HepG2 (cell line): ENCODE measurements around the gene UBE4A. TPM values are rescaled to one million over a fixed set of nuclear protein-coding genes. Genes with fewer than 3 reads are reported as not detected.

Source experiments
- ARHGAP35 ChIP-seq: sonication (generic); formaldehyde crosslinking; IDR thresholded peaks from 2 replicates; pipeline ENCODE4 v1.9.0; 2022; ENCODE audit warnings: mild to moderate bottlenecking, inconsistent platforms, moderate library complexity, missing genetic modification reagents, borderline replicate concordance
- ATF7-NPFF ChIP-seq: sonication (generic); formaldehyde crosslinking; IDR thresholded peaks from 2 replicates; pipeline ENCODE4 v1.8.1; 2023; ENCODE audit warnings: mild to moderate bottlenecking, low read depth, missing genetic modification reagents, moderate library complexity
- ATRX ChIP-seq: sonication (generic); formaldehyde crosslinking; IDR thresholded peaks from 2 replicates; pipeline ENCODE4 v1.4.0; 2020; ENCODE audit warnings: missing genetic modification reagents, borderline replicate concordance
- CEBPG ChIP-seq: IDR thresholded peaks from 2 replicates; pipeline ENCODE4 v1.6.1; 2016
- DZIP1 ChIP-seq: sonication (generic); formaldehyde crosslinking; IDR thresholded peaks from 2 replicates; pipeline ENCODE4 v1.5.0; 2020; ENCODE audit warnings: mild to moderate bottlenecking, missing genetic modification reagents
- ERF ChIP-seq: IDR thresholded peaks from 2 replicates; pipeline ENCODE4 v1.6.1; 2018; ENCODE audit warnings: missing biosample characterization, missing genetic modification reagents
- HIVEP1 ChIP-seq: sonication (generic); formaldehyde crosslinking; IDR thresholded peaks from 2 replicates; pipeline ENCODE4 v1.4.0; 2020; ENCODE audit warnings: mild to moderate bottlenecking, missing genetic modification reagents
- HNF1B ChIP-seq: sonication (generic); formaldehyde crosslinking; IDR thresholded peaks from 2 replicates; pipeline ENCODE4 v1.5.1; 2020; ENCODE audit warnings: mild to moderate bottlenecking, moderate library complexity, missing genetic modification reagents
- IRF1 ChIP-seq: sonication (generic); formaldehyde crosslinking; IDR thresholded peaks from 2 replicates; pipeline ENCODE4 v1.4.0; 2020; ENCODE audit warnings: low read depth, mild to moderate bottlenecking, missing genetic modification reagents
- RELA ChIP-seq: sonication (generic); formaldehyde crosslinking; IDR thresholded peaks from 2 replicates; pipeline ENCODE4 v1.4.0; 2020; ENCODE audit warnings: missing genetic modification reagents
- REST ChIP-seq, 2 experiments: IDR thresholded peaks; 2 replicates each; pipeline ENCODE4 v1.6.1; 2011 to 2012; ENCODE audit warnings: low read length in 2 of 2, borderline replicate concordance in 1 of 2, low read depth in 1 of 2, mild to moderate bottlenecking in 1 of 2, moderate library complexity in 1 of 2
- ZNF431 ChIP-seq: sonication (generic); formaldehyde crosslinking; IDR thresholded peaks from 2 replicates; pipeline ENCODE4 v1.9.0; 2022; ENCODE audit warnings: missing genetic modification reagents, low read depth, mild to moderate bottlenecking, borderline replicate concordance
- ZNF446 ChIP-seq: sonication (generic); formaldehyde crosslinking; IDR thresholded peaks from 2 replicates; pipeline ENCODE4 v1.5.0; 2020; ENCODE audit warnings: mild to moderate bottlenecking, missing genetic modification reagents
- ZNF451 ChIP-seq: sonication (generic); formaldehyde crosslinking; IDR thresholded peaks from 2 replicates; pipeline ENCODE4 v1.5.0; 2020; ENCODE audit warnings: mild to moderate bottlenecking, missing genetic modification reagents
- ZNF639 ChIP-seq: conservative IDR thresholded peaks from 2 replicates; pipeline ENCODE4 v1.6.1; 2018; ENCODE audit warnings: missing genetic modification reagents
- ZNF691 ChIP-seq: sonication (generic); formaldehyde crosslinking; IDR thresholded peaks from 2 replicates; pipeline ENCODE4 v1.4.0; 2020; ENCODE audit warnings: missing genetic modification reagents, low read depth, mild to moderate bottlenecking, borderline replicate concordance
- ZNF878 ChIP-seq: sonication (generic); formaldehyde crosslinking; IDR thresholded peaks from 2 replicates; pipeline ENCODE4 v1.8.1; 2023; ENCODE audit warnings: mild to moderate bottlenecking, missing genetic modification reagents, moderate library complexity
- polyA plus RNA-seq, 8 experiments: library from polyadenylated mRNA; depleted of rRNA in 3 of 8; stranded (reverse) in 7 of 8; unstranded in 1 of 8; fragments of >200 nt; fragmentation: Illumina TruSeq in 4 of 8; extraction: Trizol in 4 of 8; gene quantifications; 2 replicates each; pipeline versions ENCODE4 v1.2.1 to v1.2.3, GENCODE V29; 2011 to 2016; ENCODE audit warnings: low read depth in 4 of 8, missing spikeins in 1 of 8, mixed read lengths in 1 of 8; ENCODE audit not compliant: insufficient read depth in 1 of 8
- total RNA-seq, 5 experiments: library from RNA; depleted of rRNA; stranded (reverse); fragments of >200 nt; fragmentation: Illumina TruSeq; extraction: Trizol; gene quantifications; 2 replicates each; pipeline ENCODE4 v1.2.3, GENCODE V29; 2016; ENCODE audit warnings: low read depth in 1 of 5

The UBE4A gene
- total and polyA plus RNA-seq, 2 of the 13 experiments (the other 11 are each of a cell fraction or from before 2014, with no cell fraction given) = 15.1 to 32.7 TPM

- no peak for TF ChIP-seq REST (IDR thresholded peaks at IDR 0.05; ENCODE audit: borderline replicate concordance in 1 of 2, low read depth in 1 of 2, low read length in 2 of 2)
- TF ChIP-seq HNF1B (CRISPR knock-in tag) = peak; percentile 70
- TF ChIP-seq ZNF431 = no peak
- TF ChIP-seq ZNF451 (CRISPR knock-in tag) = no peak
- TF ChIP-seq ZNF639 (CRISPR knock-in tag) = no peak
- no peak for TF ChIP-seq ZNF878 (CRISPR knock-in tag)
- peak; percentile 55; the same call in 1 of the 2 replicates for TF ChIP-seq RELA (CRISPR knock-in tag)
- TF ChIP-seq ERF (CRISPR knock-in tag) = peak; percentile 91
- TF ChIP-seq ARHGAP35 (CRISPR knock-in tag) = peak; percentile 22; the same call in 1 of the 2 replicates
- no peak for TF ChIP-seq ATF7-NPFF (CRISPR knock-in tag)
- 0 out of 2 replicates have a peak, but pooled peaks have one; percentile 70 for TF ChIP-seq HIVEP1 (CRISPR knock-in tag)
- no peak; the same call in 1 of the 2 replicates for TF ChIP-seq ZNF691 (CRISPR knock-in tag)
- no peak for TF ChIP-seq ATRX (CRISPR knock-in tag)
- TF ChIP-seq DZIP1 = no peak
- TF ChIP-seq CEBPG (CRISPR knock-in tag) = peak; percentile 83
- no peak for TF ChIP-seq IRF1 (CRISPR knock-in tag)
- TF ChIP-seq ZNF446 = 0 out of 2 replicates have a peak, but pooled peaks have one; percentile 48
These were observed at the start of gene UBE4A (continued) for GRCh38 chr11:118359295-118359958.
